ENCODE measurements around the gene UBXN6.

GRCh38 chr19:4449022-4449638 is 8.5 kb downstream of the UBXN6 start:
- TF ChIP-seq CTCF (conservative IDR thresholded peaks at IDR 0.05; ENCODE audit: low read depth in 2 of 2) (peak; percentile 22 to 28; a peak in 2 of 4 replicates), POLR2AphosphoS5 (IDR thresholded peaks at IDR 0.05; ENCODE audit: low read depth) (no peak; the same call in none of the 2 replicates), NANOG (IDR thresholded peaks at IDR 0.05; ENCODE audit: borderline replicate concordance) (no peak), REST (IDR thresholded peaks at IDR 0.05; ENCODE audit: unreplicated experiment) (no peak), EZH2 (IDR thresholded peaks at IDR 0.05; ENCODE audit: low read depth, unreplicated experiment) (no peak)
